HG03520 (cell line): ENCODE measurements around the gene DIAPH1.

Source experiments
- ATAC-seq: cut with Tn5 transposase; IDR thresholded peaks from one replicate; pipeline ENCODE4 v1.9.1; 2021; ENCODE audit warnings: mild to moderate bottlenecking, moderate library complexity; ENCODE audit not compliant: unreplicated experiment

The DIAPH1 gene

GRCh38 chr5:141618804-141619554 is at the start of gene DIAPH1:
Gene DIAPH1, minus strand, starts transcription at chr5:141619000. Its CDS starts 86 bp downstream, at chr5:141618914.
- peak; percentile 78 for ATAC-seq

GRCh38 chr5:141665995-141666940 is 47.5 kb upstream of the DIAPH1 start:
- ATAC-seq: no peak

GRCh38 chr5:141664733-141665461 is 46.1 kb upstream of the DIAPH1 start:
- ATAC-seq: peak; percentile 92

- ATAC-seq: no peak
These were observed 44.7 kb upstream of the DIAPH1 start for GRCh38 chr5:141663506-141663905.

GRCh38 chr5:141662028-141662427 is 43.2 kb upstream of the DIAPH1 start:
- no peak for ATAC-seq

- peak; percentile 79 for ATAC-seq
These were observed 39.2 kb upstream of the DIAPH1 start for GRCh38 chr5:141657937-141658545.

GRCh38 chr5:141657404-141657803 is 38.6 kb upstream of the DIAPH1 start:
- no peak for ATAC-seq

GRCh38 chr5:141656396-141656795 is 37.6 kb upstream of the DIAPH1 start:
- no peak for ATAC-seq

- ATAC-seq: no peak
These were observed 36.2 kb upstream of the DIAPH1 start for GRCh38 chr5:141655020-141655419.

- no peak for ATAC-seq
These were observed 35.5 kb upstream of the DIAPH1 start for GRCh38 chr5:141654298-141654697.

- no peak for ATAC-seq
These were observed 32.9 kb upstream of the DIAPH1 start for GRCh38 chr5:141651728-141652105.

GRCh38 chr5:141650851-141651727 is 32.3 kb upstream of the DIAPH1 start, which contains the start of gene FCHSD1:
Gene FCHSD1, minus strand, starts transcription at chr5:141651418. Its CDS starts 50 bp downstream, at chr5:141651368.
- peak; percentile 87 for ATAC-seq

- ATAC-seq: no peak
These were observed 31.2 kb upstream of the DIAPH1 start for GRCh38 chr5:141649972-141650371.

GRCh38 chr5:141649056-141649688 is 30.4 kb upstream of the DIAPH1 start:
- no peak for ATAC-seq

GRCh38 chr5:141647851-141648250 is 29.1 kb upstream of the DIAPH1 start:
- ATAC-seq: no peak

GRCh38 chr5:141647242-141647641 is 28.4 kb upstream of the DIAPH1 start:
- ATAC-seq: no peak

- ATAC-seq: no peak
These were observed 27.2 kb upstream of the DIAPH1 start for GRCh38 chr5:141646026-141646425.

- peak; percentile 41 for ATAC-seq
These were observed 23.0 kb upstream of the DIAPH1 start for GRCh38 chr5:141641634-141642267.

GRCh38 chr5:141640698-141641097 is 21.9 kb upstream of the DIAPH1 start:
- no peak for ATAC-seq
